PC-9 (cell line): ENCODE data around the gene YWHAH. TPM values are rescaled to one million over a fixed set of nuclear protein-coding genes. Genes with fewer than 3 reads are reported as not detected.

ENCODE experiments used
- BruUV-seq: library from RNA; stranded (reverse); fragments of 400-500 nt; replicated peaks from 2 replicates; lab custom pipeline; 2021; lab: Mats Ljungman, UMichigan
- CTCF ChIA-PET: fragments of 300-600 bp; sonication (Branson Sonifier 250); formaldehyde crosslinking; loops from one replicate; lab custom pipeline; 2022; ENCODE audit warnings: antibody characterized with exemption; lab: Charles Lee
- POLR2A ChIA-PET: fragments of 300-600 bp; sonication (Branson Sonifier 250); formaldehyde crosslinking; loops from one replicate; lab custom pipeline; 2022; ENCODE audit warnings: antibody characterized with exemption; ENCODE audit not compliant: unreplicated experiment; lab: Charles Lee
- DNase-seq, 2 experiments: peaks; one replicate each; pipeline versions ENCODE4 v3.0.0 to v3.0.0-alpha.2; 2015 to 2022; ENCODE audit warnings: mixed read lengths in 1 of 2
- H2AFZ ChIP-seq: fragments of 200-600 bp; sonication (generic); 2 replicates; pipeline ENCODE4 v1.8.1; 2017; ENCODE audit warnings: antibody characterized with exemption
- H3F3A ChIP-seq: fragments of 200-600 bp; sonication (generic); 2 replicates; pipeline ENCODE4 v1.8.1; 2017; ENCODE audit warnings: antibody characterized with exemption, mild to moderate bottlenecking, low read depth; ENCODE audit not compliant: insufficient read depth
- H3K27ac ChIP-seq: fragments of 200-600 bp; sonication (generic); 2 replicates; pipeline ENCODE4 v1.6.1; 2016; ENCODE audit warnings: mixed run types
- H3K27me3 ChIP-seq: fragments of 200-600 bp; sonication (generic); 2 replicates; pipeline ENCODE4 v1.6.1; 2016; ENCODE audit warnings: low read depth, mixed run types; ENCODE audit not compliant: insufficient read depth
- H3K36me3 ChIP-seq: fragments of 200-600 bp; sonication (generic); 2 replicates; pipeline ENCODE4 v1.6.1; 2016; ENCODE audit warnings: low read depth, mixed run types
- H3K4me1 ChIP-seq: fragments of 200-600 bp; sonication (generic); replicated peaks from 2 replicates; pipeline ENCODE4 v1.6.1; 2016; ENCODE audit warnings: mixed run types; ENCODE audit not compliant: insufficient read depth
- H3K4me2 ChIP-seq: fragments of 200-600 bp; sonication (generic); 2 replicates; pipeline ENCODE4 v1.6.1; 2017; ENCODE audit warnings: mixed run types
- H3K4me3 ChIP-seq: fragments of 200-600 bp; sonication (generic); 2 replicates; pipeline ENCODE4 v1.6.1; 2016; ENCODE audit warnings: mixed run types
- H3K79me2 ChIP-seq: fragments of 200-600 bp; sonication (generic); 2 replicates; pipeline ENCODE4 v1.6.1; 2017; ENCODE audit warnings: low read depth, mixed run types
- H3K9me2 ChIP-seq: fragments of 200-600 bp; sonication (generic); 2 replicates; pipeline ENCODE4 v1.8.1; 2017; ENCODE audit warnings: mild to moderate bottlenecking; ENCODE audit not compliant: insufficient read depth
- H3K9me3 ChIP-seq: fragments of 200-600 bp; sonication (generic); 2 replicates; pipeline ENCODE4 v1.8.1; 2016; ENCODE audit warnings: low read depth; ENCODE audit not compliant: insufficient read depth
- H4K20me1 ChIP-seq: fragments of 200-600 bp; sonication (generic); 2 replicates; pipeline ENCODE4 v1.8.1; 2017; ENCODE audit not compliant: insufficient read depth
- CTCF ChIP-seq: fragments of 200-600 bp; sonication (generic); conservative IDR thresholded peaks from 2 replicates; pipeline ENCODE4 v1.6.1; 2017; ENCODE audit warnings: mixed run types, antibody characterized with exemption, mild to moderate bottlenecking, moderate library complexity
- EZH2 ChIP-seq: fragments of 200-600 bp; sonication (generic); IDR thresholded peaks from 2 replicates; pipeline ENCODE4 v1.8.0; 2017; ENCODE audit warnings: antibody characterized with exemption, low read depth
- intact Hi-C: fragments of 100-400 bp; cut with micrococcal nuclease; formaldehyde crosslinking; loops from one replicate; pipeline ENCODE4 v1.10.0; 2022; ENCODE audit not compliant: unreplicated experiment
- total RNA-seq: library from RNA; stranded (reverse); gene quantifications from 2 replicates; pipeline ENCODE4 v1.2.3, GENCODE V29; 2021

The YWHAH gene
- total RNA-seq, 1 experiment from 2014 or later, result 132 TPM

- TF ChIP-seq CTCF (no peak), EZH2 (no peak)
- no TSS peak for BruUV-seq
- Histone ChIP-seq H3K79me2 (no peaks in the 10 kb centered on the region), H2AFZ (no peak overlapping the region), H4K20me1 (no peaks in the 10 kb centered on the region), H3K9me2 (no peaks in the 10 kb centered on the region), H3K27ac (no peak overlapping the region), H3K36me3 (peaks cover 19% of the 10 kb centered on the region; the same call in 1 of the 2 replicates), H3K9me3 (no peaks in the 10 kb centered on the region), H3K27me3 (no peaks in the 10 kb centered on the region), H3K4me2 (no peak overlapping the region), H3F3A (no peaks in the 10 kb centered on the region), H3K4me3 (no peak overlapping the region), H3K4me1 (no peaks in the 10 kb centered on the region)
- ChIA-PET CTCF (no interaction called here), POLR2A (no interaction called here)
- DNase-seq, result no peak
- intact Hi-C loops, result no loop called here
These were observed 46.2 kb upstream of the YWHAH start for GRCh38 chr22:31897842-31898805.

GRCh38 chr22:31898926-31899325 is 45.4 kb upstream of the YWHAH start:
- H3F3A ChIP-seq, result no peaks in the 10 kb centered on the region
- H3K4me3 ChIP-seq, result no peak overlapping the region
- no peaks in the 10 kb centered on the region for H3K9me2 ChIP-seq
- no peak overlapping the region for H2AFZ ChIP-seq
- H3K27ac ChIP-seq, result no peak overlapping the region
- CTCF ChIA-PET, result no interaction called here
- POLR2A ChIA-PET, result no interaction called here
- peaks cover 19% of the 10 kb centered on the region; the same call in 1 of the 2 replicates for H3K36me3 ChIP-seq
- no peaks in the 10 kb centered on the region for H3K79me2 ChIP-seq
- H3K4me2 ChIP-seq, result no peak overlapping the region
- no peak for TF ChIP-seq EZH2
- no peak for TF ChIP-seq CTCF
- no peaks in the 10 kb centered on the region for H4K20me1 ChIP-seq
- DNase-seq, result no peak
- H3K4me1 ChIP-seq, result no peaks in the 10 kb centered on the region
- H3K27me3 ChIP-seq, result no peaks in the 10 kb centered on the region
- H3K9me3 ChIP-seq, result no peaks in the 10 kb centered on the region
- intact Hi-C loops, result no loop called here
- BruUV-seq, result no TSS peak

- H3K9me2 ChIP-seq, result no peaks in the 10 kb centered on the region
- H3K4me2 ChIP-seq, result no peak overlapping the region
- no peaks in the 10 kb centered on the region for H3K9me3 ChIP-seq
- H2AFZ ChIP-seq, result no peak overlapping the region
- BruUV-seq, result no TSS peak
- DNase-seq, result no peak
- H3K79me2 ChIP-seq, result no peaks in the 10 kb centered on the region
- no peak overlapping the region for H3K4me3 ChIP-seq
- no peaks in the 10 kb centered on the region for H3K27me3 ChIP-seq
- H3K36me3 ChIP-seq, result peaks cover 19% of the 10 kb centered on the region; the same call in 1 of the 2 replicates
- H3K4me1 ChIP-seq, result no peaks in the 10 kb centered on the region
- no peak overlapping the region for H3K27ac ChIP-seq
- H3F3A ChIP-seq, result no peaks in the 10 kb centered on the region
- POLR2A ChIA-PET, result no interaction called here
- intact Hi-C loops, result no loop called here
- CTCF ChIA-PET, result no interaction called here
- no peak for TF ChIP-seq EZH2
- TF ChIP-seq CTCF, result no peak
- no peaks in the 10 kb centered on the region for H4K20me1 ChIP-seq
These were observed 44.7 kb upstream of the YWHAH start for GRCh38 chr22:31899669-31900068.
